EL (cell line): ENCODE results near the gene SLC10A3.

Experiments
- DNase-seq: peaks from one replicate; pipeline ENCODE4 v3.0.0-alpha.2; 2016

The SLC10A3 gene

GRCh38 chrX:154460326-154460725 is 30.1 kb downstream of the SLC10A3 start:
- DNase-seq: no peak

- no peak for DNase-seq
These were observed 30.6 kb downstream of the SLC10A3 start for GRCh38 chrX:154459832-154460231.

- peak; percentile 34 for DNase-seq
These were observed 31.3 kb downstream of the SLC10A3 start for GRCh38 chrX:154458954-154459778.

- peak; percentile 29 for DNase-seq
These were observed 32.1 kb downstream of the SLC10A3 start, which contains the start of gene PLXNA3 for GRCh38 chrX:154458116-154458953. Gene PLXNA3, plus strand, starts transcription at chrX:154458281. Its CDS starts 1,903 bp downstream, at chrX:154460184.

GRCh38 chrX:154457491-154458115 is 32.8 kb downstream of the SLC10A3 start:
- DNase-seq: peak; percentile 18

- no peak for DNase-seq
These were observed 37.6 kb downstream of the SLC10A3 start for GRCh38 chrX:154452823-154453222.

GRCh38 chrX:154450312-154450711 is 40.1 kb downstream of the SLC10A3 start:
- DNase-seq: no peak

GRCh38 chrX:154449618-154450017 is 40.8 kb downstream of the SLC10A3 start:
- DNase-seq: no peak

GRCh38 chrX:154448484-154448883 is 41.9 kb downstream of the SLC10A3 start:
- DNase-seq: no peak

- no peak for DNase-seq
These were observed 44.0 kb downstream of the SLC10A3 start for GRCh38 chrX:154446430-154446829.

- DNase-seq: no peak
These were observed 44.7 kb downstream of the SLC10A3 start for GRCh38 chrX:154445776-154446175.

- DNase-seq: no peak
These were observed 45.6 kb downstream of the SLC10A3 start for GRCh38 chrX:154444755-154445246.

- peak; percentile 65 for DNase-seq
These were observed 46.3 kb downstream of the SLC10A3 start, which contains the start of gene FAM50A for GRCh38 chrX:154443992-154444754. Gene FAM50A, plus strand, starts transcription at chrX:154444141. Its CDS starts 95 bp downstream, at chrX:154444236.

- DNase-seq: peak; percentile 27
These were observed 46.9 kb downstream of the SLC10A3 start for GRCh38 chrX:154443479-154443910.

GRCh38 chrX:154441984-154442707 is 48.3 kb downstream of the SLC10A3 start:
- DNase-seq: no peak

- no peak for DNase-seq
These were observed 48.9 kb downstream of the SLC10A3 start for GRCh38 chrX:154441564-154441963.

- DNase-seq: no peak
These were observed 49.6 kb downstream of the SLC10A3 start for GRCh38 chrX:154440623-154441357.

- no peak for DNase-seq
These were observed 50.6 kb downstream of the SLC10A3 start for GRCh38 chrX:154439841-154440240.

- no peak for DNase-seq
These were observed 52.2 kb downstream of the SLC10A3 start for GRCh38 chrX:154437971-154438893.
